HepG2 (cell line): ENCODE measurements around the gene C12orf43. TPM values are rescaled to one million over a fixed set of nuclear protein-coding genes. Genes with fewer than 3 reads are reported as not detected.

Experiments used
- ATAC-seq: fragments of 200-7000 bp; cut with Tn5 transposase; 3 replicates; pipeline ENCODE4 v1.9.1; 2020; ENCODE audit warnings: mild to moderate bottlenecking, moderate library complexity
- BruUV-seq: library from RNA; stranded (reverse); fragments of 400-500 nt; replicated peaks from 2 replicates; lab custom pipeline; 2021; lab: Mats Ljungman, UMichigan
- CTCF ChIA-PET: fragments of 300-600 bp; formaldehyde crosslinking; extraction: SDS; loops from one replicate; lab custom pipeline; 2021; ENCODE audit warnings: low total read pairs, inconsistent platforms, low intra/inter-chr PET ratio; lab: Yijun Ruan, JAX
- POLR2A ChIA-PET: fragments of 350-600 bp; sonication (Branson Sonifier 250); formaldehyde crosslinking; loops from one replicate; lab custom pipeline; 2020; ENCODE audit warnings: antibody characterized with exemption, inconsistent platforms; lab: Yijun Ruan, JAX
- DNase-seq: peaks from one replicate; pipeline ENCODE4 v3.0.0-alpha.2; 2015; ENCODE audit warnings: low spot score
- FAIRE-seq: peaks from 3 replicates; lab custom pipeline; 2011; peaks lifted over from hg19 to GRCh38; lab: Jason Lieb, UNC
- H2AFZ ChIP-seq: one replicate; pipeline ENCODE4 v1.6.1; 2011; ENCODE audit warnings: low read length, inconsistent platforms
- H3K27ac ChIP-seq: fragments of 300-600 bp; 3 replicates; pipeline ENCODE4 v1.8.0; 2011; ENCODE audit warnings: mixed run types, mild to moderate bottlenecking, mixed read lengths, low read length, inconsistent platforms; ENCODE audit not compliant: insufficient read depth; ENCODE audit errors: extremely low read length
- H3K27me3 ChIP-seq, 2 experiments: fragments of 200-600 bp in 1 of 2; 2 replicates in 1 of 2; 3 replicates in 1 of 2; pipeline versions ENCODE4 v1.6.0 to v1.8.0; 2011; ENCODE audit warnings: low read length in 2 of 2, mild to moderate bottlenecking in 2 of 2, moderate library complexity in 2 of 2, inconsistent platforms in 1 of 2; ENCODE audit not compliant: insufficient read depth in 2 of 2, control insufficient read depth in 1 of 2
- H3K36me3 ChIP-seq, 2 experiments: fragments of 200-600 bp in 1 of 2; replicated peaks in 1 of 2; 2 replicates in 1 of 2; 3 replicates in 1 of 2; pipeline versions ENCODE4 v1.5.1 to v1.8.0; 2011; ENCODE audit warnings: low read length in 2 of 2, inconsistent platforms in 1 of 2; ENCODE audit not compliant: insufficient read depth in 2 of 2, control insufficient read depth in 1 of 2
- H3K4me1 ChIP-seq: 2 replicates; pipeline ENCODE4 v1.5.1; 2012; ENCODE audit warnings: low read length, inconsistent platforms; ENCODE audit not compliant: insufficient read depth
- H3K4me2 ChIP-seq: 2 replicates; pipeline ENCODE4 v1.6.0; 2011; ENCODE audit warnings: low read depth, low read length, inconsistent platforms
- H3K4me3 ChIP-seq, 3 experiments: fragments of 200-600 bp in 1 of 3; sonication (generic), shearing (Covaris generic) in 1 of 3; replicated peaks in 1 of 3; 2 replicates each; pipeline ENCODE4 v1.5.1; 2011 to 2016; ENCODE audit warnings: low read length in 3 of 3, inconsistent platforms in 2 of 3, low read depth in 2 of 3, mild to moderate bottlenecking in 2 of 3, control low read depth in 1 of 3, mixed read lengths in 1 of 3; ENCODE audit not compliant: insufficient read depth in 1 of 3
- H3K79me2 ChIP-seq: one replicate; pipeline ENCODE4 v1.6.1; 2011; ENCODE audit warnings: low read length, inconsistent platforms; ENCODE audit not compliant: insufficient read depth
- H3K9ac ChIP-seq: 2 replicates; pipeline ENCODE4 v1.6.0; 2011; ENCODE audit warnings: mild to moderate bottlenecking, low read depth, low read length, inconsistent platforms; ENCODE audit not compliant: insufficient read depth
- H3K9me3 ChIP-seq: 2 replicates; pipeline ENCODE4 v1.5.1; 2012; ENCODE audit warnings: mild to moderate bottlenecking, low read length
- H4K20me1 ChIP-seq: 2 replicates; pipeline ENCODE4 v1.6.0; 2011; ENCODE audit warnings: inconsistent platforms, mild to moderate bottlenecking, low read length, moderate library complexity; ENCODE audit not compliant: insufficient read depth
- FLYWCH1 ChIP-seq: sonication (generic); formaldehyde crosslinking; IDR thresholded peaks from 2 replicates; pipeline ENCODE4 v1.8.1; 2023; ENCODE audit warnings: mild to moderate bottlenecking, missing genetic modification reagents
- POLR2A ChIP-seq, 2 experiments: IDR thresholded peaks; 2 replicates each; pipeline ENCODE4 v1.6.1; 2011; ENCODE audit warnings: low read depth in 2 of 2, low read length in 2 of 2, mild to moderate bottlenecking in 1 of 2, moderate library complexity in 1 of 2; ENCODE audit not compliant: insufficient read depth in 1 of 2
- POLR2AphosphoS2 ChIP-seq: IDR thresholded peaks from 2 replicates; pipeline ENCODE4 v1.6.1; 2011; ENCODE audit warnings: low read depth, low read length, improper control_type of control experiment
- POLR2AphosphoS5 ChIP-seq: IDR thresholded peaks from 2 replicates; pipeline ENCODE4 v1.6.1; 2012; ENCODE audit warnings: low read depth, low read length
- RBFOX2 ChIP-seq: fragments of 200-400 bp; formaldehyde crosslinking; IDR thresholded peaks from 2 replicates; pipeline ENCODE4 v1.6.1; 2017; ENCODE audit warnings: low read depth, mild to moderate bottlenecking, low read length
- WGBS: methylation state at CpG from one replicate; pipeline ENCODE4 v1.1.6; 2017; ENCODE audit warnings: low lambda C conversion rate; 5-methylcytosine and 5-hydroxymethylcytosine counted together
- in situ Hi-C: cut with HindIII; loops from 2 replicates; pipeline ENCODE4 v1.10.0; 2017; ENCODE audit warnings: low pct_unique_long_range_greater_than_20kb; ENCODE audit not compliant: extremely low pct_ligation_motif_present
- intact Hi-C: fragments of 100-400 bp; cut with micrococcal nuclease; formaldehyde crosslinking; loops from one replicate; pipeline ENCODE4 v1.10.0; 2022; ENCODE audit not compliant: unreplicated experiment
- polyA plus RNA-seq, 8 experiments: library from polyadenylated mRNA; depleted of rRNA in 3 of 8; stranded (reverse) in 7 of 8; unstranded in 1 of 8; fragments of >200 nt; fragmentation: Illumina TruSeq in 4 of 8; extraction: Trizol in 4 of 8; gene quantifications; 2 replicates each; pipeline versions ENCODE4 v1.2.1 to v1.2.3, GENCODE V29; 2011 to 2016; ENCODE audit warnings: low read depth in 4 of 8, missing spikeins in 1 of 8, mixed read lengths in 1 of 8; ENCODE audit not compliant: insufficient read depth in 1 of 8
- total RNA-seq, 5 experiments: library from RNA; depleted of rRNA; stranded (reverse); fragments of >200 nt; fragmentation: Illumina TruSeq; extraction: Trizol; gene quantifications; 2 replicates each; pipeline ENCODE4 v1.2.3, GENCODE V29; 2016; ENCODE audit warnings: low read depth in 1 of 5
- TF ChIP-seq, protein P1 (sequence below): sonication (generic); formaldehyde crosslinking; IDR thresholded peaks from 2 replicates; pipeline ENCODE4 v1.5.0; 2020; ENCODE audit warnings: mild to moderate bottlenecking, missing genetic modification reagents
- TF ChIP-seq, protein P2 (sequence below), 2 experiments: sonication (generic) in 1 of 2; formaldehyde crosslinking in 1 of 2; IDR thresholded peaks; 2 replicates each; pipeline versions ENCODE4 v1.4.0 to v1.6.1; 2018 to 2020; ENCODE audit warnings: missing genetic modification reagents in 2 of 2, borderline replicate concordance in 1 of 2, low read depth in 1 of 2, mild to moderate bottlenecking in 1 of 2, missing biosample characterization in 1 of 2

Gene C12orf43
- total and polyA plus RNA-seq, 2 of the 13 experiments (the other 11 are each of a cell fraction or from before 2014, with no cell fraction given): 7.9 to 11.1 TPM

DNA sequence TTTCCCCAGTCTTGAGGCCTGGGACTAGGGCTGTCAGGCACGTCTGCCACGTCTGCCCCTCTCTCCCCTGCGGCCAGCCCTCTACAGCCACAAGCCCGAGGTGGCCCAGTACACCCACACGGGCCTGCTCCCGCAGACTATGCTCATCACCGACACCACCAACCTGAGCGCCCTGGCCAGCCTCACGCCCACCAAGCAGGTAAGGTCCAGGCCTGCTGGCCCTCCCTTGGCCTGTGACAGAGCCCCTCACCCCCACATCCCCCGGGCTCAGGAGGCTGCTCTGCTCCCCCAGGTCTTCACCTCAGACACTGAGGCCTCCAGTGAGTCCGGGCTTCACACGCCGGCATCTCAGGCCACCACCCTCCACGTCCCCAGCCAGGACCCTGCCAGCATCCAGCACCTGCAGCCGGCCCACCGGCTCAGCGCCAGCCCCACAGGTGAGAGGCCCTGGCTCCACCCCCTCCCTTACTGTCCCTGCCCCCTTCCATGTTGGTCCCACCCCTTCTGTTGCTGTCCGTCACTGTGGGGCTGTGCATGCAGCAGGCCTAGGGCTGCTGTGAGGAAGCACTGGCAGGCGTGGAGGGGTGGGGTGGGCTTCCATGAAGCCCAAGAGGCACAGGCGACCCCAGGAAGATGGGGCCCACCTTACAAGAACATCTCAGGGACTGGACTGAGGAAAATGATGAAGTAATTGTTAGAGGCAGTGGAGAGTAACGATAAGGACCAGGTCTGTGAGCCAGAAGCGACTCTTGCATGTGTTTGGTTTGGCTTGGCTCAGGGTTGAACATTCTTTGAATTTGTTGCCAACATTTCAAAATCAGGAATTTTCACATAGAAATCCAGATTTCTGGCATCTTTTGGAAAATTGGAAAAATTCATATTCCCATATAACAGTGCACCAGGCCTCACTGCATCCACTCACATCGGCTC lies 16.8 kb downstream of the C12orf43 start (continued):
- TF ChIP-seq, protein P1, sequence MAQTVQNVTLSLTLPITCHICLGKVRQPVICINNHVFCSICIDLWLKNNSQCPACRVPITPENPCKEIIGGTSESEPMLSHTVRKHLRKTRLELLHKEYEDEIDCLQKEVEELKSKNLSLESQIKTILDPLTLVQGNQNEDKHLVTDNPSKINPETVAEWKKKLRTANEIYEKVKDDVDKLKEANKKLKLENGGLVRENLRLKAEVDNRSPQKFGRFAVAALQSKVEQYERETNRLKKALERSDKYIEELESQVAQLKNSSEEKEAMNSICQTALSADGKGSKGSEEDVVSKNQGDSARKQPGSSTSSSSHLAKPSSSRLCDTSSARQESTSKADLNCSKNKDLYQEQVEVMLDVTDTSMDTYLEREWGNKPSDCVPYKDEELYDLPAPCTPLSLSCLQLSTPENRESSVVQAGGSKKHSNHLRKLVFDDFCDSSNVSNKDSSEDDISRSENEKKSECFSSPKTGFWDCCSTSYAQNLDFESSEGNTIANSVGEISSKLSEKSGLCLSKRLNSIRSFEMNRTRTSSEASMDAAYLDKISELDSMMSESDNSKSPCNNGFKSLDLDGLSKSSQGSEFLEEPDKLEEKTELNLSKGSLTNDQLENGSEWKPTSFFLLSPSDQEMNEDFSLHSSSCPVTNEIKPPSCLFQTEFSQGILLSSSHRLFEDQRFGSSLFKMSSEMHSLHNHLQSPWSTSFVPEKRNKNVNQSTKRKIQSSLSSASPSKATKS (CRISPR knock-in tag): no peak
- TF ChIP-seq, protein P2, sequence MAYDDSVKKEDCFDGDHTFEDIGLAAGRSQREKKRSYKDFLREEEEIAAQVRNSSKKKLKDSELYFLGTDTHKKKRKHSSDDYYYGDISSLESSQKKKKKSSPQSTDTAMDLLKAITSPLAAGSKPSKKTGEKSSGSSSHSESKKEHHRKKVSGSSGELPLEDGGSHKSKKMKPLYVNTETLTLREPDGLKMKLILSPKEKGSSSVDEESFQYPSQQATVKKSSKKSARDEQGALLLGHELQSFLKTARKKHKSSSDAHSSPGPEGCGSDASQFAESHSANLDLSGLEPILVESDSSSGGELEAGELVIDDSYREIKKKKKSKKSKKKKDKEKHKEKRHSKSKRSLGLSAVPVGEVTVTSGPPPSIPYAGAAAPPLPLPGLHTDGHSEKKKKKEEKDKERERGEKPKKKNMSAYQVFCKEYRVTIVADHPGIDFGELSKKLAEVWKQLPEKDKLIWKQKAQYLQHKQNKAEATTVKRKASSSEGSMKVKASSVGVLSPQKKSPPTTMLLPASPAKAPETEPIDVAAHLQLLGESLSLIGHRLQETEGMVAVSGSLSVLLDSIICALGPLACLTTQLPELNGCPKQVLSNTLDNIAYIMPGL (CRISPR knock-in tag; IDR thresholded peaks at IDR 0.05; ENCODE audit: borderline replicate concordance in 1 of 2, low read depth in 1 of 2): no peak

DNA sequence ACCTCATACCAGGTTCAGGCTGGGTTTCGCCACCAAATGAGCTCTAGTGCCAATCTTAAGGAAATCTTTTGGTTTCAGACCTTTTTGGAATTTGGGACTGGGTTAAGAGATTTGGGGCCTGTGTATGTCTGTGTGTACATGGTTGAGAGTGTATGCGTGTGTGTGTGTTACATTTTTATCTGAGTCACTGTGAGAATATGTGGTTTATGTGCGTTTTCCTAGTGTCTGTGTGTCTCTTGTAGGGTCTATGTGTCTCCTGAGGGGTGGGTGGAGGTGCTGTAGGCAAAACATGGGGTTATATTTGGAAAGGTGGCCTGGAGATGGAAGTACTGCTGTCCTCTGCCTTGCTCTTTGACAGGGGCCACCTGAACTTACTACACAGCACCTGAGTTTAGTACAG lies 17.9 kb downstream of the C12orf43 start:
- Histone ChIP-seq H3K4me1 (peaks cover 15% of the 10 kb centered on the region; the same call in 1 of the 2 replicates), H3K36me3 (peaks cover 60 to 95% of the 10 kb centered on the region in 2 experiments), H3K4me2 (no peak overlapping the region), H3K9ac (no peak overlapping the region), H2AFZ (no peak overlapping the region), H3K27me3 (no peaks in the 10 kb centered on the region), H4K20me1 (no peaks in the 10 kb centered on the region), H3K79me2 (no peaks in the 10 kb centered on the region), H3K9me3 (no peaks in the 10 kb centered on the region), H3K27ac (no peak overlapping the region), H3K4me3 (no peak overlapping the region)
- FAIRE-seq: no peak
- ChIA-PET CTCF (no interaction called here), POLR2A (interaction anchor here (4.8 kb wide), 1 partner anchor 19 kb away, joined by 35 read pairs; the partner anchor contains the start of gene HNF1A)
- TF ChIP-seq FLYWCH1 (CRISPR knock-in tag) (no peak), POLR2A (IDR thresholded peaks at IDR 0.05; ENCODE audit: insufficient read depth in 1 of 2, low read depth in 2 of 2, low read length in 2 of 2) (no peak), RBFOX2 (peak; percentile 47; the same call in 1 of the 2 replicates), POLR2AphosphoS2 (0 out of 2 replicates have a peak, but pooled peaks have one; percentile 55), POLR2AphosphoS5 (peak; percentile 35; the same call in 1 of the 2 replicates)
- in situ Hi-C loops: no loop called here
- intact Hi-C loops: no loop called here
- 100% methylated on average over 3 of the region's 3 CpGs for WGBS
- BruUV-seq: TSS peak; percentile 21
- no peak for ATAC-seq
- DNase-seq: no peak
